WTC11 (cell line): Measurements from ENCODE around the gene IDH3G. TPM values are rescaled to one million over a fixed set of nuclear protein-coding genes. Genes with fewer than 3 reads are reported as not detected.

ENCODE experiments used
- ATAC-seq: fragments of 200-7000 bp; cut with Tn5 transposase; 2 replicates; pipeline ENCODE4 v1.10.0; 2021; ENCODE audit warnings: mild to moderate bottlenecking, moderate library complexity
- CTCF ChIA-PET: fragments of 300-600 bp; sonication (Branson Sonifier 250); formaldehyde crosslinking; loops from one replicate; lab custom pipeline; 2021; ENCODE audit warnings: antibody characterized with exemption; lab: Charles Lee
- POLR2A ChIA-PET: fragments of 350-600 bp; sonication (Branson Sonifier 250); formaldehyde crosslinking; loops from one replicate; lab custom pipeline; 2021; ENCODE audit warnings: antibody characterized with exemption; lab: Charles Lee
- DNase-seq: peaks from one replicate; pipeline ENCODE4 v3.0.0; 2021; ENCODE audit warnings: low spot score
- H3K27ac Mint-ChIP-seq: 2 replicates; pipeline ENCODE4 v1.8.0; 2021; ENCODE audit warnings: mixed read lengths
- H3K27me3 Mint-ChIP-seq: 2 replicates; pipeline ENCODE4 v1.8.0; 2021; ENCODE audit warnings: low read depth, mild to moderate bottlenecking, moderate library complexity, mixed read lengths
- H3K36me3 Mint-ChIP-seq: 2 replicates; pipeline ENCODE4 v1.8.0; 2021; ENCODE audit warnings: mixed read lengths
- H3K4me1 Mint-ChIP-seq: 2 replicates; pipeline ENCODE4 v1.8.0; 2022; ENCODE audit warnings: mixed read lengths
- H3K4me3 Mint-ChIP-seq: 2 replicates; pipeline ENCODE4 v1.8.0; 2021; ENCODE audit warnings: mild to moderate bottlenecking, moderate library complexity, mixed read lengths
- H3K9me3 Mint-ChIP-seq: 2 replicates; pipeline ENCODE4 v1.8.0; 2021; ENCODE audit warnings: mixed read lengths
- FOXK1 ChIP-seq: sonication (generic); formaldehyde crosslinking; IDR thresholded peaks from 2 replicates; pipeline ENCODE4 v1.8.0; 2022; ENCODE audit warnings: mild to moderate bottlenecking, moderate library complexity, missing genetic modification reagents
- HMGA2 ChIP-seq: fragments of 250-450 bp; sonication (Bioruptor Pico); IDR thresholded peaks from 2 replicates; pipeline ENCODE4 v1.4.0; 2021; ENCODE audit warnings: mild to moderate bottlenecking, moderate library complexity
- MYBL2 ChIP-seq: sonication (generic); formaldehyde crosslinking; IDR thresholded peaks from 2 replicates; pipeline ENCODE4 v1.8.1; 2023; ENCODE audit warnings: mild to moderate bottlenecking, moderate library complexity, missing genetic modification reagents
- NR2C2 ChIP-seq: sonication (generic); formaldehyde crosslinking; IDR thresholded peaks from 2 replicates; pipeline ENCODE4 v1.8.0; 2022; ENCODE audit warnings: mild to moderate bottlenecking, missing genetic modification reagents
- SMAD3 ChIP-seq: sonication (generic); formaldehyde crosslinking; IDR thresholded peaks from 2 replicates; pipeline ENCODE4 v1.8.0; 2022; ENCODE audit warnings: missing genetic modification reagents, mild to moderate bottlenecking, borderline replicate concordance
- TEAD1 ChIP-seq: sonication (generic); formaldehyde crosslinking; IDR thresholded peaks from 2 replicates; pipeline ENCODE4 v1.8.0; 2022; ENCODE audit warnings: mild to moderate bottlenecking, missing genetic modification reagents
- ZNF219 ChIP-seq: sonication (generic); formaldehyde crosslinking; IDR thresholded peaks from 2 replicates; pipeline ENCODE4 v1.8.0; 2023; ENCODE audit warnings: missing genetic modification reagents, mild to moderate bottlenecking, borderline replicate concordance
- ZNF317 ChIP-seq: sonication (generic); formaldehyde crosslinking; IDR thresholded peaks from 2 replicates; pipeline ENCODE4 v1.8.1; 2023; ENCODE audit warnings: low read depth, mild to moderate bottlenecking, moderate library complexity, missing genetic modification reagents, borderline replicate concordance
- ZNF416 ChIP-seq: fragments of 250-450 bp; sonication (Bioruptor Pico); IDR thresholded peaks from 2 replicates; pipeline ENCODE4 v1.9.0; 2021; ENCODE audit warnings: mild to moderate bottlenecking, inconsistent platforms
- total RNA-seq: library from RNA; stranded (reverse); gene quantifications from 3 replicates; pipeline ENCODE4 v1.2.3, GENCODE V29; 2021
- TF ChIP-seq, protein P1 (sequence below): fragments of 250-450 bp; sonication (Bioruptor Pico); IDR thresholded peaks from 2 replicates; pipeline ENCODE4 v2.1.2; 2022; ENCODE audit warnings: mild to moderate bottlenecking, moderate library complexity
- TF ChIP-seq, protein P2 (sequence below): sonication (generic); formaldehyde crosslinking; IDR thresholded peaks from 2 replicates; pipeline ENCODE4 v1.8.1; 2023; ENCODE audit warnings: mild to moderate bottlenecking, missing genetic modification reagents, borderline replicate concordance
- TF ChIP-seq, protein P3 (sequence below): sonication (generic); formaldehyde crosslinking; IDR thresholded peaks from 2 replicates; pipeline ENCODE4 v1.8.1; 2022; ENCODE audit warnings: low read depth, mild to moderate bottlenecking, moderate library complexity, missing genetic modification reagents, borderline replicate concordance
- TF ChIP-seq, protein P4 (sequence below): sonication (generic); formaldehyde crosslinking; IDR thresholded peaks from 2 replicates; pipeline ENCODE4 v1.8.0; 2023; ENCODE audit warnings: missing genetic modification reagents, mild to moderate bottlenecking, borderline replicate concordance
- TF ChIP-seq, protein P5 (sequence below): sonication (generic); formaldehyde crosslinking; IDR thresholded peaks from 2 replicates; pipeline ENCODE4 v1.8.1; 2022; ENCODE audit warnings: mild to moderate bottlenecking, moderate library complexity, missing genetic modification reagents
- TF ChIP-seq, protein P6 (sequence below): sonication (generic); formaldehyde crosslinking; IDR thresholded peaks from 2 replicates; pipeline ENCODE4 v1.8.1; 2023; ENCODE audit warnings: mild to moderate bottlenecking, missing genetic modification reagents
- TF ChIP-seq, protein P7 (sequence below): fragments of 250-450 bp; sonication (Bioruptor Pico); IDR thresholded peaks from 2 replicates; pipeline ENCODE4 v1.8.0; 2021; ENCODE audit warnings: mild to moderate bottlenecking
- TF ChIP-seq, protein P8 (sequence below): sonication (generic); formaldehyde crosslinking; IDR thresholded peaks from 2 replicates; pipeline ENCODE4 v1.8.0; 2023; ENCODE audit warnings: mild to moderate bottlenecking, missing genetic modification reagents
- TF ChIP-seq, protein P9 (sequence below): sonication (generic); formaldehyde crosslinking; IDR thresholded peaks from 2 replicates; pipeline ENCODE4 v1.8.0; 2022; ENCODE audit warnings: mild to moderate bottlenecking, missing genetic modification reagents

IDH3G gene
- total RNA-seq, 1 experiment from 2014 or later = 52.4 TPM

DNA sequence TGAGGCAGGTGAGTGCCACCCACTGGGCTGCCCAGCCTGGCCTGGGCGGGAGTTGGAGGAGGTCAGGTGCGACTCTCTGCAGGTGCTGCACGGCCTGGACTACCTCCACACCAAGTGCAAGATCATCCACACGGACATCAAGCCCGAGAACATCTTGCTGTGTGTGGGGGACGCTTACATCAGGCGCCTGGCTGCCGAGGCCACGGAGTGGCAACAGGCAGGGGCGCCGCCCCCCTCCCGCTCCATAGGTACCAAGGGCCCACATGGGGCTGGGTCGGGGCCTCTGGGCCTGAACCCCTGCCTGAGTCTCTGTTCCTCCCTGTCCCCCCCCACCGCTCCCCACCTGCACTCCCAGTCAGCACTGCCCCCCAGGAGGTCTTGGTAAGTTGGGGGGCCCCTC is 11.3 kb downstream of the IDH3G start:
- H3K9me3 Mint-ChIP-seq = no peaks in the 10 kb centered on the region
- no peaks in the 10 kb centered on the region for H3K27me3 Mint-ChIP-seq
- no peak overlapping the region for H3K27ac Mint-ChIP-seq
- no peak for DNase-seq
- H3K4me3 Mint-ChIP-seq = no peak overlapping the region
- no peak for ATAC-seq
- TF ChIP-seq NR2C2 (CRISPR knock-in tag) = no peak
- no peak for TF ChIP-seq MYBL2 (CRISPR knock-in tag)
- TF ChIP-seq, protein P1, sequence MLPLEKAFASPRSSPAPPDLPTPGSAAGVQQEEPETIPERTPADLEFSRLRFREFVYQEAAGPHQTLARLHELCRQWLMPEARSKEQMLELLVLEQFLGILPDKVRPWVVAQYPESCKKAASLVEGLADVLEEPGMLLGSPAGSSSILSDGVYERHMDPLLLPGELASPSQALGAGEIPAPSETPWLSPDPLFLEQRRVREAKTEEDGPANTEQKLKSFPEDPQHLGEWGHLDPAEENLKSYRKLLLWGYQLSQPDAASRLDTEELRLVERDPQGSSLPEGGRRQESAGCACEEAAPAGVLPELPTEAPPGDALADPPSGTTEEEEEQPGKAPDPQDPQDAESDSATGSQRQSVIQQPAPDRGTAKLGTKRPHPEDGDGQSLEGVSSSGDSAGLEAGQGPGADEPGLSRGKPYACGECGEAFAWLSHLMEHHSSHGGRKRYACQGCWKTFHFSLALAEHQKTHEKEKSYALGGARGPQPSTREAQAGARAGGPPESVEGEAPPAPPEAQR (CRISPR knock-in tag) = no peak
- TF ChIP-seq FOXK1 = no peak
- no peak for TF ChIP-seq ZNF219
- TF ChIP-seq, protein P2, sequence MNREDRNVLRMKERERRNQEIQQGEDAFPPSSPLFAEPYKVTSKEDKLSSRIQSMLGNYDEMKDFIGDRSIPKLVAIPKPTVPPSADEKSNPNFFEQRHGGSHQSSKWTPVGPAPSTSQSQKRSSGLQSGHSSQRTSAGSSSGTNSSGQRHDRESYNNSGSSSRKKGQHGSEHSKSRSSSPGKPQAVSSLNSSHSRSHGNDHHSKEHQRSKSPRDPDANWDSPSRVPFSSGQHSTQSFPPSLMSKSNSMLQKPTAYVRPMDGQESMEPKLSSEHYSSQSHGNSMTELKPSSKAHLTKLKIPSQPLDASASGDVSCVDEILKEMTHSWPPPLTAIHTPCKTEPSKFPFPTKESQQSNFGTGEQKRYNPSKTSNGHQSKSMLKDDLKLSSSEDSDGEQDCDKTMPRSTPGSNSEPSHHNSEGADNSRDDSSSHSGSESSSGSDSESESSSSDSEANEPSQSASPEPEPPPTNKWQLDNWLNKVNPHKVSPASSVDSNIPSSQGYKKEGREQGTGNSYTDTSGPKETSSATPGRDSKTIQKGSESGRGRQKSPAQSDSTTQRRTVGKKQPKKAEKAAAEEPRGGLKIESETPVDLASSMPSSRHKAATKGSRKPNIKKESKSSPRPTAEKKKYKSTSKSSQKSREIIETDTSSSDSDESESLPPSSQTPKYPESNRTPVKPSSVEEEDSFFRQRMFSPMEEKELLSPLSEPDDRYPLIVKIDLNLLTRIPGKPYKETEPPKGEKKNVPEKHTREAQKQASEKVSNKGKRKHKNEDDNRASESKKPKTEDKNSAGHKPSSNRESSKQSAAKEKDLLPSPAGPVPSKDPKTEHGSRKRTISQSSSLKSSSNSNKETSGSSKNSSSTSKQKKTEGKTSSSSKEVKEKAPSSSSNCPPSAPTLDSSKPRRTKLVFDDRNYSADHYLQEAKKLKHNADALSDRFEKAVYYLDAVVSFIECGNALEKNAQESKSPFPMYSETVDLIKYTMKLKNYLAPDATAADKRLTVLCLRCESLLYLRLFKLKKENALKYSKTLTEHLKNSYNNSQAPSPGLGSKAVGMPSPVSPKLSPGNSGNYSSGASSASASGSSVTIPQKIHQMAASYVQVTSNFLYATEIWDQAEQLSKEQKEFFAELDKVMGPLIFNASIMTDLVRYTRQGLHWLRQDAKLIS (CRISPR knock-in tag) = no peak
- TF ChIP-seq, protein P3, sequence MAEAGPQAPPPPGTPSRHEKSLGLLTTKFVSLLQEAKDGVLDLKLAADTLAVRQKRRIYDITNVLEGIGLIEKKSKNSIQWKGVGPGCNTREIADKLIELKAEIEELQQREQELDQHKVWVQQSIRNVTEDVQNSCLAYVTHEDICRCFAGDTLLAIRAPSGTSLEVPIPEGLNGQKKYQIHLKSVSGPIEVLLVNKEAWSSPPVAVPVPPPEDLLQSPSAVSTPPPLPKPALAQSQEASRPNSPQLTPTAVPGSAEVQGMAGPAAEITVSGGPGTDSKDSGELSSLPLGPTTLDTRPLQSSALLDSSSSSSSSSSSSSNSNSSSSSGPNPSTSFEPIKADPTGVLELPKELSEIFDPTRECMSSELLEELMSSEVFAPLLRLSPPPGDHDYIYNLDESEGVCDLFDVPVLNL (CRISPR knock-in tag) = no peak
- TF ChIP-seq, protein P4, sequence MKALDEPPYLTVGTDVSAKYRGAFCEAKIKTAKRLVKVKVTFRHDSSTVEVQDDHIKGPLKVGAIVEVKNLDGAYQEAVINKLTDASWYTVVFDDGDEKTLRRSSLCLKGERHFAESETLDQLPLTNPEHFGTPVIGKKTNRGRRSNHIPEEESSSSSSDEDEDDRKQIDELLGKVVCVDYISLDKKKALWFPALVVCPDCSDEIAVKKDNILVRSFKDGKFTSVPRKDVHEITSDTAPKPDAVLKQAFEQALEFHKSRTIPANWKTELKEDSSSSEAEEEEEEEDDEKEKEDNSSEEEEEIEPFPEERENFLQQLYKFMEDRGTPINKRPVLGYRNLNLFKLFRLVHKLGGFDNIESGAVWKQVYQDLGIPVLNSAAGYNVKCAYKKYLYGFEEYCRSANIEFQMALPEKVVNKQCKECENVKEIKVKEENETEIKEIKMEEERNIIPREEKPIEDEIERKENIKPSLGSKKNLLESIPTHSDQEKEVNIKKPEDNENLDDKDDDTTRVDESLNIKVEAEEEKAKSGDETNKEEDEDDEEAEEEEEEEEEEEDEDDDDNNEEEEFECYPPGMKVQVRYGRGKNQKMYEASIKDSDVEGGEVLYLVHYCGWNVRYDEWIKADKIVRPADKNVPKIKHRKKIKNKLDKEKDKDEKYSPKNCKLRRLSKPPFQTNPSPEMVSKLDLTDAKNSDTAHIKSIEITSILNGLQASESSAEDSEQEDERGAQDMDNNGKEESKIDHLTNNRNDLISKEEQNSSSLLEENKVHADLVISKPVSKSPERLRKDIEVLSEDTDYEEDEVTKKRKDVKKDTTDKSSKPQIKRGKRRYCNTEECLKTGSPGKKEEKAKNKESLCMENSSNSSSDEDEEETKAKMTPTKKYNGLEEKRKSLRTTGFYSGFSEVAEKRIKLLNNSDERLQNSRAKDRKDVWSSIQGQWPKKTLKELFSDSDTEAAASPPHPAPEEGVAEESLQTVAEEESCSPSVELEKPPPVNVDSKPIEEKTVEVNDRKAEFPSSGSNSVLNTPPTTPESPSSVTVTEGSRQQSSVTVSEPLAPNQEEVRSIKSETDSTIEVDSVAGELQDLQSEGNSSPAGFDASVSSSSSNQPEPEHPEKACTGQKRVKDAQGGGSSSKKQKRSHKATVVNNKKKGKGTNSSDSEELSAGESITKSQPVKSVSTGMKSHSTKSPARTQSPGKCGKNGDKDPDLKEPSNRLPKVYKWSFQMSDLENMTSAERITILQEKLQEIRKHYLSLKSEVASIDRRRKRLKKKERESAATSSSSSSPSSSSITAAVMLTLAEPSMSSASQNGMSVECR = no peak
- TF ChIP-seq, protein P5, sequence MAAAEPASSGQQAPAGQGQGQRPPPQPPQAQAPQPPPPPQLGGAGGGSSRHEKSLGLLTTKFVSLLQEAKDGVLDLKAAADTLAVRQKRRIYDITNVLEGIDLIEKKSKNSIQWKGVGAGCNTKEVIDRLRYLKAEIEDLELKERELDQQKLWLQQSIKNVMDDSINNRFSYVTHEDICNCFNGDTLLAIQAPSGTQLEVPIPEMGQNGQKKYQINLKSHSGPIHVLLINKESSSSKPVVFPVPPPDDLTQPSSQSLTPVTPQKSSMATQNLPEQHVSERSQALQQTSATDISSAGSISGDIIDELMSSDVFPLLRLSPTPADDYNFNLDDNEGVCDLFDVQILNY (CRISPR knock-in tag) = no peak
- TF ChIP-seq, protein P6, sequence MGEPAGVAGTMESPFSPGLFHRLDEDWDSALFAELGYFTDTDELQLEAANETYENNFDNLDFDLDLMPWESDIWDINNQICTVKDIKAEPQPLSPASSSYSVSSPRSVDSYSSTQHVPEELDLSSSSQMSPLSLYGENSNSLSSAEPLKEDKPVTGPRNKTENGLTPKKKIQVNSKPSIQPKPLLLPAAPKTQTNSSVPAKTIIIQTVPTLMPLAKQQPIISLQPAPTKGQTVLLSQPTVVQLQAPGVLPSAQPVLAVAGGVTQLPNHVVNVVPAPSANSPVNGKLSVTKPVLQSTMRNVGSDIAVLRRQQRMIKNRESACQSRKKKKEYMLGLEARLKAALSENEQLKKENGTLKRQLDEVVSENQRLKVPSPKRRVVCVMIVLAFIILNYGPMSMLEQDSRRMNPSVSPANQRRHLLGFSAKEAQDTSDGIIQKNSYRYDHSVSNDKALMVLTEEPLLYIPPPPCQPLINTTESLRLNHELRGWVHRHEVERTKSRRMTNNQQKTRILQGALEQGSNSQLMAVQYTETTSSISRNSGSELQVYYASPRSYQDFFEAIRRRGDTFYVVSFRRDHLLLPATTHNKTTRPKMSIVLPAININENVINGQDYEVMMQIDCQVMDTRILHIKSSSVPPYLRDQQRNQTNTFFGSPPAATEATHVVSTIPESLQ (CRISPR knock-in tag) = no peak
- TF ChIP-seq, protein P7, sequence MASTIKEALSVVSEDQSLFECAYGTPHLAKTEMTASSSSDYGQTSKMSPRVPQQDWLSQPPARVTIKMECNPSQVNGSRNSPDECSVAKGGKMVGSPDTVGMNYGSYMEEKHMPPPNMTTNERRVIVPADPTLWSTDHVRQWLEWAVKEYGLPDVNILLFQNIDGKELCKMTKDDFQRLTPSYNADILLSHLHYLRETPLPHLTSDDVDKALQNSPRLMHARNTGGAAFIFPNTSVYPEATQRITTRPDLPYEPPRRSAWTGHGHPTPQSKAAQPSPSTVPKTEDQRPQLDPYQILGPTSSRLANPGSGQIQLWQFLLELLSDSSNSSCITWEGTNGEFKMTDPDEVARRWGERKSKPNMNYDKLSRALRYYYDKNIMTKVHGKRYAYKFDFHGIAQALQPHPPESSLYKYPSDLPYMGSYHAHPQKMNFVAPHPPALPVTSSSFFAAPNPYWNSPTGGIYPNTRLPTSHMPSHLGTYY (CRISPR knock-in tag) = no peak
- TF ChIP-seq TEAD1 (CRISPR knock-in tag) = no peak
- TF ChIP-seq ZNF317 (CRISPR knock-in tag) = no peak
- TF ChIP-seq, protein P8, sequence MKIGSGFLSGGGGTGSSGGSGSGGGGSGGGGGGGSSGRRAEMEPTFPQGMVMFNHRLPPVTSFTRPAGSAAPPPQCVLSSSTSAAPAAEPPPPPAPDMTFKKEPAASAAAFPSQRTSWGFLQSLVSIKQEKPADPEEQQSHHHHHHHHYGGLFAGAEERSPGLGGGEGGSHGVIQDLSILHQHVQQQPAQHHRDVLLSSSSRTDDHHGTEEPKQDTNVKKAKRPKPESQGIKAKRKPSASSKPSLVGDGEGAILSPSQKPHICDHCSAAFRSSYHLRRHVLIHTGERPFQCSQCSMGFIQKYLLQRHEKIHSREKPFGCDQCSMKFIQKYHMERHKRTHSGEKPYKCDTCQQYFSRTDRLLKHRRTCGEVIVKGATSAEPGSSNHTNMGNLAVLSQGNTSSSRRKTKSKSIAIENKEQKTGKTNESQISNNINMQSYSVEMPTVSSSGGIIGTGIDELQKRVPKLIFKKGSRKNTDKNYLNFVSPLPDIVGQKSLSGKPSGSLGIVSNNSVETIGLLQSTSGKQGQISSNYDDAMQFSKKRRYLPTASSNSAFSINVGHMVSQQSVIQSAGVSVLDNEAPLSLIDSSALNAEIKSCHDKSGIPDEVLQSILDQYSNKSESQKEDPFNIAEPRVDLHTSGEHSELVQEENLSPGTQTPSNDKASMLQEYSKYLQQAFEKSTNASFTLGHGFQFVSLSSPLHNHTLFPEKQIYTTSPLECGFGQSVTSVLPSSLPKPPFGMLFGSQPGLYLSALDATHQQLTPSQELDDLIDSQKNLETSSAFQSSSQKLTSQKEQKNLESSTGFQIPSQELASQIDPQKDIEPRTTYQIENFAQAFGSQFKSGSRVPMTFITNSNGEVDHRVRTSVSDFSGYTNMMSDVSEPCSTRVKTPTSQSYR (CRISPR knock-in tag) = no peak
- no peak for TF ChIP-seq SMAD3 (CRISPR knock-in tag)
- TF ChIP-seq, protein P9, sequence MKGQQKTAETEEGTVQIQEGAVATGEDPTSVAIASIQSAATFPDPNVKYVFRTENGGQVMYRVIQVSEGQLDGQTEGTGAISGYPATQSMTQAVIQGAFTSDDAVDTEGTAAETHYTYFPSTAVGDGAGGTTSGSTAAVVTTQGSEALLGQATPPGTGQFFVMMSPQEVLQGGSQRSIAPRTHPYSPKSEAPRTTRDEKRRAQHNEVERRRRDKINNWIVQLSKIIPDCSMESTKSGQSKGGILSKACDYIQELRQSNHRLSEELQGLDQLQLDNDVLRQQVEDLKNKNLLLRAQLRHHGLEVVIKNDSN (CRISPR knock-in tag) = no peak
- no peak for TF ChIP-seq HMGA2 (CRISPR knock-in tag)
- TF ChIP-seq ZNF416 (CRISPR knock-in tag) = no peak
- H3K4me1 Mint-ChIP-seq = no peaks in the 10 kb centered on the region; the same call in 1 of the 2 replicates
- ChIA-PET CTCF (interaction anchor here (1.0 to 1.1 kb wide), 2 partner anchors 11 to 23 kb away, joined by 5 to 6 read pairs; partner anchors contain the start of genes IDH3G and SSR4), POLR2A (no interaction called here)
- peaks cover 3% of the 10 kb centered on the region for H3K36me3 Mint-ChIP-seq
